ENCODE results near the gene RNF17. TPM values are rescaled to one million over a fixed set of nuclear protein-coding genes. Genes with fewer than 3 reads are reported as not detected.
"Not testable (repeated sequence)": the region's sequence is repeated elsewhere in the genome, so short reads cannot be mapped to it uniquely, and the experiment has no call there.

Gene RNF17
- total RNA-seq, 1 donor from 2014 or later: not detected

- peaks cover 5% of the 10 kb centered on the region for H3K27me3 Mint-ChIP-seq (ENCODE audit: unreplicated experiment)
- DNase-seq (ENCODE audit: low spot score): no peak
- no peaks in the 10 kb centered on the region for H3K36me3 Mint-ChIP-seq (ENCODE audit: low read depth, unreplicated experiment)
- no peaks in the 10 kb centered on the region for H3K4me1 Mint-ChIP-seq (ENCODE audit: unreplicated experiment)
- no peak overlapping the region for H3K27ac Mint-ChIP-seq (ENCODE audit: unreplicated experiment)
- H3K4me3 Mint-ChIP-seq (ENCODE audit: unreplicated experiment): no peak overlapping the region
- H3K9me3 Mint-ChIP-seq (ENCODE audit: unreplicated experiment): no peaks in the 10 kb centered on the region
- no peak for TF ChIP-seq CTCF (IDR thresholded peaks at IDR 0.05; ENCODE audit: unreplicated experiment)
Observed at GRCh38 chr13:24827799-24828198, 63.8 kb downstream of the RNF17 start.

DNA sequence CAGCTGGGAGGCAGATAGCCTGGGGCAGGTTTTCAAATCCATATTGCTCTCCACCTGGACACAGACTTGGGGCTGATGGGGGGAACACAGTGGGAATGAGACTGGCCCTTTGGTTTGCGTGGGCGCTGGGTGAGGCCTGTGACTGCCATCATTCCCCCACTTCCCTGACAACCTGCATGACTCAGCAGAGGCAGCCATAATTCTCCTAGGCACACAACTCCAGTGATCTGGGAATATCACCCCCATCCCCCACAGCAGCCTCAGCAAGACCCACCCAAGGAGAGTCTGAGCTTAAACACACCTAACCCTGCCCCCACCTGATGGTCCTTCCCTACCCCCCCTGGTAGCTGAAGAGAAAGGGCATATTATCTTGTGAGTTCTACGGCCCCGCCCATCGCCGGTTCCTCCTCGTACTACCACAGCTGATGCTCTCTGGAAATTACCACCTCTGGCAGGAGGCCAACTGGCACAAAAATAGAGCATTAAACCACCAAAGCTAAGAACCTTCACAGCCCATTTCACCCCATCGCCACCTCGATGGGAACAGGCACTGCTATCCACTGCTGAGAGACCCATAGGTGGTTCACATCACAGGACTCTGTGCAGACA is 71.0 kb downstream of the RNF17 start:
- TF ChIP-seq CTCF (IDR thresholded peaks at IDR 0.05; ENCODE audit: unreplicated experiment): no peak
- H3K27me3 Mint-ChIP-seq (ENCODE audit: unreplicated experiment): no peaks in the 10 kb centered on the region
- no peak overlapping the region for H3K4me3 Mint-ChIP-seq (ENCODE audit: unreplicated experiment)
- no peak overlapping the region for H3K27ac Mint-ChIP-seq (ENCODE audit: unreplicated experiment)
- no peaks in the 10 kb centered on the region for H3K9me3 Mint-ChIP-seq (ENCODE audit: unreplicated experiment)
- no peaks in the 10 kb centered on the region for H3K4me1 Mint-ChIP-seq (ENCODE audit: unreplicated experiment)
- no peaks in the 10 kb centered on the region for H3K36me3 Mint-ChIP-seq (ENCODE audit: low read depth, unreplicated experiment)
- no peak for DNase-seq (ENCODE audit: low spot score)

- not testable (repeated sequence) for H3K27ac Mint-ChIP-seq (ENCODE audit: unreplicated experiment); H3K4me1 Mint-ChIP-seq (ENCODE audit: unreplicated experiment); H3K36me3 Mint-ChIP-seq (ENCODE audit: low read depth, unreplicated experiment); H3K27me3 Mint-ChIP-seq (ENCODE audit: unreplicated experiment); H3K9me3 Mint-ChIP-seq (ENCODE audit: unreplicated experiment); H3K4me3 Mint-ChIP-seq (ENCODE audit: unreplicated experiment); DNase-seq (ENCODE audit: low spot score)
Observed at GRCh38 chr13:24837528-24837927, 73.6 kb downstream of the RNF17 start.

DNA sequence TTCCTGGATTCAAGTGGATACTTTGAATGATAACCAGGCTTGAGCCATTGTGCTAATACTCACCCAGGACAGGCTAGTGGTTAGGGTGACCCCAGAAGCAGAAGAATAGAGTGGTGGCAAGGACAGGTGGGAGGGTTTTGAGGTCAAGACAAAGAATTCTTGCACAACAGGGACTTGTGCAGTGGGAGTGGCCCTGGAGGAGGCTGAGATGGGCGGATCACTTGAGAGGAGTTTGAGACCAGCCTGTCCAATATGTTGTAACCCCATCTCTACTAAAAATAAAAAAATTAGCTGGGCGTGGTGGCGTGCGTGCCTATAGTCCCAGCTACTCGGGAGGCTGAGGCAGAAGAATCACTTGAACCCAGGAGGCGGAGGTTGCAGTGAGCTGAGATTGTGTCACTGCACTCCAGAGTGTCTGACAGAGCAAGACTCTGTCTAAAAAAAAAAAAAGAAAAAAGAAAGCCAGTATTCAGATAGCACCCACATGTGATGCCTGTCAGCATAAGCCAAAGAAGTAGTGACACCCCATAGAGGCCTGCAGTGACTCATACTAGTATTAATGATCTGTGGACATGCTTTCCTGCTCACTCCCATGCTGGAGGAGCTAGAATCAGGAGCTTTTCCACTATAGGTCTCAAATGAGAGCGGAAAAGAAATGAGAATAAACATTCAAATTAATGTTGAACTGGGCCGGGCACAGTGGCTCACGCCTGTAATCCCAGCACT is 78.7 kb downstream of the RNF17 start:
- Mint-ChIP-seq H3K4me3 (ENCODE audit: unreplicated experiment) (no peak overlapping the region), H3K27me3 (ENCODE audit: unreplicated experiment) (no peaks in the 10 kb centered on the region), H3K36me3 (ENCODE audit: low read depth, unreplicated experiment) (no peaks in the 10 kb centered on the region), H3K27ac (ENCODE audit: unreplicated experiment) (no peak overlapping the region), H3K9me3 (ENCODE audit: unreplicated experiment) (no peaks in the 10 kb centered on the region), H3K4me1 (ENCODE audit: unreplicated experiment) (no peaks in the 10 kb centered on the region)
- DNase-seq (ENCODE audit: low spot score): no peak
- TF ChIP-seq CTCF (IDR thresholded peaks at IDR 0.05; ENCODE audit: unreplicated experiment): no peak

GRCh38 chr13:24851546-24851945 is 87.6 kb downstream of the RNF17 start:
- Mint-ChIP-seq H3K9me3 (ENCODE audit: unreplicated experiment) (no peaks in the 10 kb centered on the region), H3K27me3 (ENCODE audit: unreplicated experiment) (peaks cover 4% of the 10 kb centered on the region), H3K36me3 (ENCODE audit: low read depth, unreplicated experiment) (no peaks in the 10 kb centered on the region), H3K27ac (ENCODE audit: unreplicated experiment) (no peak overlapping the region), H3K4me3 (ENCODE audit: unreplicated experiment) (no peak overlapping the region), H3K4me1 (ENCODE audit: unreplicated experiment) (no peaks in the 10 kb centered on the region)
- no peak for DNase-seq (ENCODE audit: low spot score)
- TF ChIP-seq CTCF (IDR thresholded peaks at IDR 0.05; ENCODE audit: unreplicated experiment): no peak

Measured in endothelial cell (in vitro differentiated cells).